ENCODE measurements around the gene DND1.

The DND1 gene

DNA sequence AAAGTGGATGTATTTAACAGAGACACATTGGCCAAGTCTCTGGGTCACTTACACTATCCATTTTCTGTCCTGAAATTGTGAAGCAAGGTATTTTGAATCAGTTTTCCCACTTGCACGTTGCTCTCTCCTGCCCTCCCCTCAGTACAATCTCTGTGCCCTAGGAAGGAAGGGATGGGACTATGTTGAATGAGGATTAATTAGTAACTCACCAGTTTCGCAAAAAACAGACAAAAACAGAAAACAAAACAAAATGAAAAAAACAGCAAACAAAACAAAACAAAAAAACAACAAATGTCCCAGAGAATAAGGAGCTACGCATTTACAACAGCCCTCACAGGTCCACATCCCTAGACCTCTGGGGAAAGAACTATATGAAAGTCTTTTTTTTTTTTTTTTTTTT lies 39.3 kb downstream of the DND1 start:
- TF ChIP-seq CTCF (conservative IDR thresholded peaks at IDR 0.05; ENCODE audit: control insufficient read depth, insufficient read depth, low read depth, low read length), result no peak
- no peak overlapping the region for H3K4me3 ChIP-seq (ENCODE audit: control insufficient read depth, low read depth, low read length)
- DNase-seq (ENCODE audit: low read depth), result no peak

GRCh38 chr5:140633501-140633900 lies 39.9 kb downstream of the DND1 start:
- no peak overlapping the region for H3K4me3 ChIP-seq (ENCODE audit: control insufficient read depth, low read depth, low read length)
- TF ChIP-seq CTCF (conservative IDR thresholded peaks at IDR 0.05; ENCODE audit: control insufficient read depth, insufficient read depth, low read depth, low read length), result no peak

DNA sequence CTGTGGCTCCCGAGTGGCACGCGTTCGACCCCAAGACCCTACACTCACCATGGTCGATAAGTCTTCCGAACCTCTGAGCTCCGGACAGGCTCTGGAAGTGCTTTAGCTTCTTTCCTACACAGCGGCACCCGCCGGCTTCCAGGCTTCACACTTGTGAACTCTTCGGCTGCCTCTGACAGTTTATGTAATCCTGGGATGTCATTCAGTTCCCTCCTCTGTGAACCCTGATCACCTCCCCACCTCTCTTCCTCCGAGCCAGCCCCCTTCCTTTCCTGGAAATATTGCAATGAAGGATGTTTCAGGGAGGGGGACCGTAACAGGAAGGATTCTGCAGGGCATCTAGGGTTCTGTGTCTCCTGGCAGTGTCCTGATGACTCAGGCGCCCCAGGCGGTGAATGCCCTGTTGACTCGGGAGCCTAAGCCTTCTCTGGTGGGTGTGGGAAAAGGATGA lies 40.3 kb downstream of the DND1 start, which contains the start of gene CD14:
TSS of gene CD14 (minus strand) at position 155 of the 451 bp plus-strand sequence. CDS start at position 51, 104 bp downstream.
- peak; percentile 0 for TF ChIP-seq CTCF (conservative IDR thresholded peaks at IDR 0.05; ENCODE audit: control insufficient read depth, insufficient read depth, low read depth, low read length)
- H3K4me3 ChIP-seq (ENCODE audit: control insufficient read depth, low read depth, low read length), result peak within 1 kb of the TSS; percentile 47
- peak; percentile 57 for DNase-seq (ENCODE audit: low read depth)

More at GRCh38 chr5:140633501-140633900, 39.9 kb downstream of the DND1 start:
- no peak for DNase-seq (ENCODE audit: low read depth)

DNA sequence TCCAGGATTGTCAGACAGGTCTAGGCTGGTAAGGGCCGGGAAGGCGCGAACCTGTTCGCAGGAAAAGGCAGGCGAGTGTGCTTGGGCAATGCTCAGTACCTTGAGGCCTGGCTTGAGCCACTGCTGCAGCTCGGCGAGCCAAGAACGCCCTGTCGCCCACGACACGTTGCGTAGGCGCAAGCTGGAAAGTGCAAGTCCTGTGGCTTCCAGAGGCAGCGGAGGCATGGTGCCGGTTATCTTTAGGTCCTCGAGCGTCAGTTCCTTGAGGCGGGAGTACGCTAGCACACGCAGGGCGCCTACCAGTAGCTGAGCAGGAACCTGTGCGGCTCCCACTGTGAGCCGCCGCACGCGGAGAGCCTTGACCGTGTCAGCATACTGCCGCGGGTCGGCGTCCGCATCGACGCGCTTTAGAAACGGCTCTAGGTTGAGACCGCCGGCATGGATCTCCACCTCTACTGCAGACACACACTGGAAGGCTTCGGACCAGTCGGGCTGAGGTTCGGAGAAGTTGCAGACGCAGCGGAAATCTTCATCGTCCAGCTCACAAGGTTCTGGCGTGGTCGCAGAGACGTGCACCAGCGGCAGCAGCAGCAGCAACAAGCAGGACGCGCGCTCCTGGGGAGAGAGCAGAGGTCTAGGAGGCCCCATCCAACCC lies 40.9 kb downstream of the DND1 start:
- H3K4me3 ChIP-seq (ENCODE audit: control insufficient read depth, low read depth, low read length), result peak overlapping the region; percentile 47
- no peak for TF ChIP-seq CTCF (conservative IDR thresholded peaks at IDR 0.05; ENCODE audit: control insufficient read depth, insufficient read depth, low read depth, low read length)
- peak; percentile 51 for DNase-seq (ENCODE audit: low read depth)

- no peak for DNase-seq (ENCODE audit: low read depth)
- peak overlapping the region; percentile 47 for H3K4me3 ChIP-seq (ENCODE audit: control insufficient read depth, low read depth, low read length)
- no peak for TF ChIP-seq CTCF (conservative IDR thresholded peaks at IDR 0.05; ENCODE audit: control insufficient read depth, insufficient read depth, low read depth, low read length)
Observed at GRCh38 chr5:140631831-140632365, 41.5 kb downstream of the DND1 start.

DNA sequence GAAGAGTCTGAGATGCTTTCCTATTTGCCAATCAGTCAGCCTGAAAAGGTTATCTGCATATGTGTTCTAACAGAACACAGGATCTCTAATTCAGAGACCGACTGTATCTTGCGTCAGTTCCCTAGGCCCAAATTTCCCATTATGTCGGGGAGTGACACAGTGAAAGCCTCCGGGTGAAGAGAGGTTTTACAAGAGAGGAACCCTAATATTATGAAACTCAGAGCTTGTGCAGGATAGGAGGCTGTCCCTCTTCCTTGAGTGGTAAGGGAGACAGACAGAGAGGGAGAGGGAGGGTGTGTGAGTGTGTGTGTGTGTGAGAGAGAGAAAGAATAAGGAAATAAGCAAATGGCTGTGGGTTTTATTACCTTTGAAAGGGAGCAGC lies 42.3 kb downstream of the DND1 start:
- no peak for TF ChIP-seq CTCF (conservative IDR thresholded peaks at IDR 0.05; ENCODE audit: control insufficient read depth, insufficient read depth, low read depth, low read length)
- no peak overlapping the region for H3K4me3 ChIP-seq (ENCODE audit: control insufficient read depth, low read depth, low read length)
- no peak for DNase-seq (ENCODE audit: low read depth)

Measured in fibroblast of mammary gland (primary cell).